HG03159 (cell line): ENCODE data around the gene RASL10B.

Experiments used
- ATAC-seq: cut with Tn5 transposase; IDR thresholded peaks from one replicate; pipeline ENCODE4 v1.9.1; 2021; ENCODE audit warnings: mild to moderate bottlenecking, moderate library complexity; ENCODE audit not compliant: unreplicated experiment

Gene RASL10B

DNA sequence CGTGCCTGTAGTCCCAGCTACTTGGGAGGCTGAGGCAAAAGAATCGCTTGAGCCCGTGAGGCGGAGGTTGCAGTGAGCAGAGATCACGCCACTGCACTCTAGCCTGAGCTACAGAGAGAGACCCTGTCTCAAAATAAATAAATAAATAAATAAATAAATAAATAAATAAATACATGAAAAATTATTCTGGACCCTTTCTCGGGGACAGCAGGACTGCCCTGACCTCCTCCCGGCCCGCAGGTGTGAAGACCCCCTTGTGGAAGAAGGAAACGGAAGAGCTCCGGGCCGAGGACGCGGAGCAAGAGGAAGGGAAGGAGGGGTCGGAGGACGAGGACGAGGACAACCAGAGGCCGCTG lies 32.3 kb downstream of the RASL10B start:
- no peak for ATAC-seq

GRCh38 chr17:35764123-35764991 lies 32.9 kb downstream of the RASL10B start:
- ATAC-seq: peak; percentile 84

DNA sequence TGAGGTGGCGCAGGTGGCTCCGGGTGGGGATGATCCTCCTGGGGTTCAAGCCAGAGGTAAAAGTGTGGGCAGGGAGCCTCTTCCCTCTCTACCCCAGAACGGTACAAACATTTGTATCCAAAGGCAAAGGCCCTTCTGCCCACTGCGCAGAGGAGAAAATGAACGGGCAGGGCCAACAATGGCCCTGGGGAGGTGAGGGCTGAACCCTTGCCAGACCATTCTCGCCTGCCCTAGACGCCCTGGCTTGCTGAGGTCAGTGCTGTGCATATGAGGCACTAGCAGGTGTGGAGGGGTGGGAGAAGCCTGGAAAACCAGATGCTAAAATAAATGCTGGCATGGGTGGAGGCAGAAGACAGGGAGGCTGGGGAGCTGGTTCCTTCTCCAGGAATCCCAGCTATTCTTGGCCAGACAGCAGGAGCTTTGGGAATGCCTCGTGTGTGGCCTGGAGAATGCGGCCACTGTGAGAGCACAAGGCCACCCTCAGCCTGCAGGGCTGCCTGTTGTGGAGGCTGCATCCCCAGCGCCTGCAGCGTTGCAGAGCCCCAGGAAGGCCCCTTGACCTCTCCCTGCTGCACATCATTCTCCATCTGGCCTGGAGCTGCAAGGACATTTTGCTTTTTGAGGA lies 33.8 kb downstream of the RASL10B start:
- no peak for ATAC-seq

- ATAC-seq: no peak
Measured at GRCh38 chr17:35765756-35766488, 34.5 kb downstream of the RASL10B start.

DNA sequence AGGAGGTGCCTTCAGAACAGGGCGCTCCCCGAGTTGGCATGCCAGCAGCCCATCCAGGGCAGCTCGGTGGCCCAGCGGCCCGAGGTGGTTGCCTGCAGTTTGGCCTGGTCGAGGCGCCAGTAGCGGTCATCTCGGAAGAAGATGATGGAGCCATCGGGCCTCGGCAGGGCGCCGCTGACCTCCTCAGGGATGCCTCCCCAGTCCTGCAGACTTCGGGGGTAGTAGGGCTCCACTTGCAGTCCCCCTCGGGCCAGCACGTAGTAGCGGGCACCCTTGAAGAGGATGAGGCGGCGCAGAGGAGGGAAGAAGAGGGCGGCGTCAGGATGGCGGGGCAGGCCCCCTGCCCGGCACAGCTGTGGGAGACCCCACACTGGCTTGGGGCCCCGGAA lies 35.0 kb downstream of the RASL10B start:
- no peak for ATAC-seq

GRCh38 chr17:35766903-35767510 lies 35.6 kb downstream of the RASL10B start:
- no peak for ATAC-seq

DNA sequence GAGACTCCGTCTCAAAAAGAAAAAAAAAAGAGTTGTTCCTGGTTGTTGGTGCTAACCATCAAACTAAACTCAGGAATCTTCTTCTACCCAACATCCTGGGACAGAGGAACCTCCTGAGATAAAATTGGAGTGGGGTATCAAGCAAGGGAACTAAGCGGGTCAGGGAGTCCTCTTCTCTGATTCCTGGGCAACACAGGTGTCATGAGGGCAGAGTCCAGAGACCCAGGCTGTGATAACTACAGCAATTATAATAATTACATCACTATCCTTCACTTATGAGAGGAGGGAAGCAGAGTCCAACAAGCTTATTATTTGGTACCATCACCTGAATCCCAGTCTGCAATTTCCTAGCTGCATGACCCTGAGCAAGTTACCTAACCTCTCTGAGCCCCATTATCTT lies 37.4 kb downstream of the RASL10B start:
- no peak for ATAC-seq

DNA sequence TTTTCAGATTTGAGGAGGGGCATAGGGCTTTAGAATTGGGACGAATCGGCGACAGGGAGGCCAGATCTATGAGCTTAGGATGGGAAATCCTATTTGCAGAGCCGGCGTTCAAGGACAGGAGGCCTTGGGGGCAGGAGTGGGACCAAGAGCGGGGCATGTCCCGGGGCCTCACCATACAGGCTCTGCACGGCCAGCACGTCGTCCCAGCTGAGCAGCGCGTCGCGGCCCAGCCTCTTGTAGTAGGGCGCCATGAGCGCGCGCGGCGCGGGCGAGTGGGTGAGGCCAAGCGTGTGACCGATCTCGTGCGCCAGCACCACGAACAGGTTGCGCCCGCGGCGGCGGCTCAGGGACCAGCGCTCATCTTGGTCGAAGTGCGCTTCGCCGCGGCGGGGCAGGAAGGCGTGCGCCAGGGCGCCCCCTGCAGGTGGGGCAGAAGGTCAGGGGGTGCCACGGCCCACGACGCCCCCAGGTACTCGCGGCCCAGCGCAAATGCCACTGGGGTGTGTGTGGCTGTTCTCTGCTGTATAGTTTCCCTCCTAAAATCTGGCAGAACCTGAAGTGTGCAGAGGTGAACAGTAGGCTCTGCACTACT lies 38.6 kb downstream of the RASL10B start:
- no peak for ATAC-seq

DNA sequence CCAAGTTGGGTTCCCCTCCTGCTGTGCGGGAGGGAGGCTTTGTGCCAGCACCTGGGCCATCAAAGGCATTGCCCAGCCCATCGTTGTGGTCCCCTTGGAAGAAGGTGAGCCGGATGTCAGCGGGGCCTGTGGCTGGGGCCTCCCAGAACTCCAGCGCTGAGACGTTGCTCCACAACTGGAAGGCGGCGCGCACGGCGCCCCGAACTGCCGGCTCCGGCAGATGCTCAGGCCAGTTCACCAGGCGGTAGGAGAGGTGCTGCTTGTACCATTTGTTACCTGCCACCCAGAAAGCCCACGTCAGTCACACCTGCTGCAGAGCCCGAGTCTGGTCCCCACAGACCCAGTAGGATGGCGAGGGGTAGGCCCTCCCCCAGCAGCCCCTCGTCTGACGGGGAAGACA lies 41.7 kb downstream of the RASL10B start:
- ATAC-seq: no peak

DNA sequence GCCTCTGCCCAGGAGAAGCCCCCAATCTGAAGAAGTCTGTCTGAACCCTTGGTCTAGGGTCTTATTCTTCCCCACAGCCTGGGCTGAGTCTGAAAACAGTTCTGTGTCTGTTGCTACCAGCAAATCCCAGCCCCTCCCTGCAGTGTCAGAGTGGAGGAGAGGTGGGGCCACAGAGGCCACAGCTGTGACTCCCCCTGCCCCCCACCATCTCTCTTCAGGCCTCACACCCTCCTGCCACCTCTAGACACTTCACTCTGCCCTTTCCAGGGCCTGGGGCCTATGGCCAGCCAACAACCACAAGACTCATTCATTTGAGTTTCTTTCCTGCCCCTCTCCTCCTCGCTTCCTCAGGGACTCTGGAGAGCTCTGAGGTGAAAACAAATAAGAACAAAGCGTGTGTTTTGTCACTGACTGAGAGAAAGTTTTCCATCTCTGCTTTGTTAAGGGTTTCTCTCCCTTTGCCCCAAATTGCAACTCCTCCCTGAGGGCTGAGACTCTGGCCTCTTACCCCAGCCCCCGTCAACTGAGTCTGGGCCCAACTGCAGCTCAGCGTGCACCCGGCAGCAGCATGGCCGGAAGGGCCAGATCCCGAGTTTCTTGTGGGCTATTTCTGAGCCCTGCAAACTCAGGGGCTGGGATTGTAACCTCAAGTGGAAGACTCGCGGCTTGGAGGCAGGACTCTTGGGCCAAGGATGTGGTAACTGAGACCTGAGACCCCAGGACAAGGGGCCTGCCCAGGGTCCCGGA lies 42.4 kb downstream of the RASL10B start:
- ATAC-seq: no peak

DNA sequence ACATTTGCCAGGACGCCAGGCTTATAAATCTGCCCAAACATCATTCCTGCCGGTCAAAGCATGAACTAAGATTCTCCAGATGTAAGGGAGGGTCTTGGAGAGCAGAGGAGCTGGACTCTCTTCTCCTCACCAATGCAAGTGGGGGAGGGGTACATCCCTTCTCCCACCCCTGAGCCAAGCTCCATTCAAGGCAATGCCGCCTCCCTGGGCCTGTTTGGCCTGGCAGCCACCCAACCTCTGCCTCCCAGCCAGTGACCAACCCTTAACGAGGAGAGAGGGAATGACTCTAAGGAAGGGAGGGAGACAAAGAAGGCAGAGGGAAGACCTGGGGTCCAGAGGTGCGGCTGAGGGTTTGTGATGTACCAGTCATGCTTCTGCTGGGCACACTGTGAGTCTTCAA lies 43.1 kb downstream of the RASL10B start:
- no peak for ATAC-seq

DNA sequence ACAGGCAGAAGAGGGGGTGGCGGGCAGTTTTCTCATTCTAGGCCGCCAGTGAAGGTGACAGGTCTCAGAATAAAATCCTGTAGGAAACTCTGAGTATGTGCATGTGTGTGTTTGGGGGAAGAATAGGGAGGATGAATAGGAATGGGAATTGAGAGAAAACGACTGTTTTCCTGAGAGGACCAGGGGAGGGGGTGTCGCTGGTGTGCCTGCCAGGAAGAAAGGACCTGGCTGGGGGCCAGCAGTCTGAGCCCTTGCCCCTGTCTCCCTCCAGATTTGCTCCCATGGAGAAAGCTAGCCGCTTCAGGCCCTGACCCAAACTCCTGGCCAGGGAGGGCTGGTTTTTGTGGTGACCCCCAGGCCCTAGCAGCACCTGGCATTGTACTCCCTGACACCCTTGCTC lies 43.6 kb downstream of the RASL10B start:
- ATAC-seq: no peak

DNA sequence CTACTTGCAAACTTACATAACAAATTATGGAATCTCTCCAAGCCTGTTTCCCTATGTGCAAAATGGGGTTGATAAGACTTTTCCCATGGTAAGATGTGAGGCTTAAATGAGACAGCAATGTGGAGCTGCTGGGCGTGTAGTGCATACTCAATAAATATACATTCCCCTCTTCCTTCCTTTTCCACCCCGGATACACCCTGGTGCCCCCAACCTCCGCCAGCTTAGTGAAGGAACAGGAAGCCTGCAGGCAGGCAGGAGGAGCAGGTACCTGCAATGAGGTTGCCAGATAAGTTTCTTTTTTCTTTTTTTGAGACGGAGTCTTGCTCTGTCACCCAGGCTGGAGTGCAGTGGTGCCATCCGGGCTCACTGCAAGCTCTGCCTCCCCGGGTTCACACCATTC lies 44.1 kb downstream of the RASL10B start:
- no peak for ATAC-seq

DNA sequence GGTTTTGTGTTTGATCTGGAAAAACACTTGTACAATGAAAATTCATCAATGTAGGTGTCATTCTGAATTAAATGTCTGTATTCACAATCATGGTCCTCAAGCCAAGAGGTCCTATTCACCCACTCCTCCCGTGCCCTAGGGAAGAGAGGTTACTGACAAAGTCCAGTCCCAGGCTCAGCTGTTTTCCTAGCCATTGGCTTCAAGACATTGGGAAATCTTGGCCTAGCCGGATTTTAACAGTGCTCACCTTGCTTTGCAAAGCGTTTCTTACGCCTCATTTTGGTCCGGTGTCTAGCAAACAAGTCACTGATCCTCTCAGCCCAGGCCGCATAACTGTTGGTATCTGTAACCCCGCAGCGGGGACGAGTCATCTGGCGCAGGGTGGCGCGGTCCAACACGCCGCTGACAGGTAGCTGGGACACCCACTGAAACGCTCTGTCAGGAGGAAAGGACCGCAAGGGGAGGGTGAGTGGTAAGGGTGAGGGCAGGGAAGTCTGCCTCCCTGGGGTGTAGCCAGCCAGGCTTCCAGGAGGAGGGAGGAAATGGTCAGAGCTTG lies 47.3 kb downstream of the RASL10B start:
- ATAC-seq: no peak

DNA sequence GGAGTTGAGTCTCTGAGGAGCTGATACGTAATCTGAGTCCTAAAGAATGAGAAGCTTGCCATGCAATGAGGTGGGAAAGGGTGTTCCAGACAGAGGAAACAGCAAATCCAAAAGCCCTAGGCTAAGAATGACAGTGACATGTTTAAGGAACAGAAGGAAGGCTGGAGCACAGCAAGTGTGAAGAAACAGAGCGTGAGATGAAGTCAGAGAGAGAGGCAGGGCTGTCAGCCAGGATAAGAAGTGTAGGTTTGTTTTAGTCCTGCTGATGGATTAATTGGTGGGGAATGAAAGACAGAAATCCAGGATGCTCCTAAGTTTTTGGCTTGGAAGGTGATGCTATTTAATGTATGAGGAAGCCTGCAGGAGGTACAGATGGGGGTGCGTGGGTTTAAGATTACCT lies 49.5 kb downstream of the RASL10B start:
- ATAC-seq: no peak

DNA sequence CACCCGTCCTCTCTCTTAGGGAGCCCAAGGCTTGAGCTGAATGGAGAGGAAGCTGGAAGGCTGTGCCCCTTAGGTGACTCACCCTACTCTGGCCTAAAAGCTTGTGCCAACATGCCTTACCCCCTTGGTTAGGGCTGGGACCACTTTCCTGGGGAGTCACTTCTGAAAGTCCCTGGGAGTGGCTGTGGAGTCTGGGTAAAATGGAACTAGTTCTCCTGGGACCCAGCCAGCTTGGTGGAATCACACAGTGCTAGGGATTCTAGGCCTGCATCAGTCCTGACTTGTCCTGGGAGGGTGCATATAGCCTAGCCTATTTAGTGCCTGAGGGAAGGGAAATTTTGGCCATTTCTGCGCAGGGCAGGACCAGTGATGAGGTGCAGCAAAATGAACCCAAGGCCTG lies 53.5 kb downstream of the RASL10B start:
- no peak for ATAC-seq

- no peak for ATAC-seq
Measured at GRCh38 chr17:35786941-35787432, 55.5 kb downstream of the RASL10B start.

GRCh38 chr17:35788477-35789368 lies 57.3 kb downstream of the RASL10B start:
- ATAC-seq: no peak

DNA sequence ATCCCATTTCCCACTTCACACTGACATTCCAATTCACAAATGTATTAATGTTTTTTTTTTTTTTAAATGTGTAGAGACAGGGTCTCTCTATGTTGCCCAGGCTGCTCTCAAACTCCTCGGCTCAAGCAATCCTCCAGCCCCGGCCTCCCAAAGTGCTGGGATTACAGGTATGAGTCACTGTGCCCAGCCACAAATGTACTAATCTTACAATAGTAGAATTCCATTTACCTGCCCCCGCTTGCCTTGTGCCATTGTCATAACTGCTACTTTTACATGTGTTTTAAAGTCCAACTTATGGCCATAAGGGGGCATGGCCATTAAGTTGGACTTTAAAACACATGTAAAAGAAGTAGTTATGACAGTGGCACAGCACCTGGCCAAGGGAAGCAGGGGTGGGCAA lies 59.4 kb downstream of the RASL10B start:
- ATAC-seq: no peak
